ENCODE data around the gene HMX1.

Gene HMX1

DNA sequence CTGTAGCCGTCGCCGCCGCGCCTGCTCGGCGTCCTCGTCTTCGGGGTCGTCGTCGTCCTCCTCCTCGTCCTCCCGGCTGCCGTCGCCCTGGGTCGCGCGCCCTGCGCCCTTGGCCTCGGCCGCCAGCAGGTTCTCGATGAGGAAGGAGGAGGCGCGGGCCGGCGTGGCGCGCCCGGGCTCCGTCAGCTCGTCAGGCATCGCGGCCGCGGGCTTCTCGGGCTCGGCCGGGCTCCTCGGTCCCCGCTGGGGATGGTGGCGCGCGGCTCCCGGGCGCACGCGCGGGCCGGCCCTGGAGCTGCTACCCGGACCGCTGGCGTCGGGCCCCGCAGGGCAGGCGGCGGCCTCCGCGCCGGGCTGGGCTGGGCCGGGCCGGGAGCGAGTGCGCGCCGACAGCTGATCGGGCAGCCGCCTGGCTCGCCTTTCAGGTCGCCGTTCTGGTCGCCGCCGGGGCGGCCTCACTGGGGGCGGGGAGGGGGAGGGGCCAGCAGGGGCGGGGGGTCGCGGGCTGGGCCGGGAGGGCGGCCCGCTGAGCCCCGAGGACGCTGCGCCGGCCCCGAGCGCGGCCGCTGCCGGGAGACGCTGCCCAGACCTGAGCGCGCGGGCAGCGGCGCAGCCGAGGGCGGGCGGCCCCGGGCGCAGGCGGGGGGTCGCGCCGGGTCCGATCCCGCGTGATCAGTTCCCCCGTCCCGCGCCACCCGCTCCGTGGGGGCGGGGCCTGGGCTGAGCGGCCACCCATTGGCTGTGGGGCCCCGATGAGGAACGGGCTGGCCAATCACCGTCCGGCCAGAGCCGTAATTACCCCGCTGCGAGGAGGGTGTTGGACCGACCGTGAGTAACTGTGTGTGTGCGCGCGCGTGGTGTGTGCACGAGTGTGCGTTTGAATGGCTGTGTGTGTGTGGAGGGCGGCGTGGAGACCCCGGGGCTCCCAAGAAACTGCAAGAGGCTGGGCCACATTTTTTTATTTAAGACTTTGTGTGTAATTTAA, at the start of gene HMX1:
Gene HMX1 (minus strand): TSS at position 423 of the 985 bp plus-strand sequence. CDS start 225 bp downstream, at position 198.
- no peak for FAIRE-seq

DNA sequence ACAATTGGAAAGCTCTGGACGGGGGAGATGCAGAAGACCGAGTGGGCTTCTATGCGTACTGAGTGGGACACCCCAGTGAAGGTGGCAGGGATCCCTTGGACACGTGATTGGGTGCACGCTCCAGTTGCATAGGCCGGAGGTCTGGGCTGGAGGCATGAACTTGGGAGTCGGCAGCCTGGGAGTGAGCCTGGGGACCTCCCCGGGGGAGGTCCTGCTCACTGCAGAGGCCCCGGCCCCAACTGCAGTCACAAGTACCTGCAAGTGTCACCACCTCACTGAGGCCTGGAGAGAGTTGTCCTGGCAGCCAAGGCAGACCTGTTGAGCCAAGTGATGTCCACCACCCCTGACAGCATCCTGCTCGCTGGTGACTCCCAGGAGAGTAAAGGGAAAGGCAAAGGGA, 49.3 kb upstream of the HMX1 start:
- FAIRE-seq = no peak

GRCh38 chr4:8920289-8920965, 48.8 kb upstream of the HMX1 start:
- no peak for FAIRE-seq

- no peak for FAIRE-seq
Measured at GRCh38 chr4:8919651-8920288, 48.1 kb upstream of the HMX1 start.

DNA sequence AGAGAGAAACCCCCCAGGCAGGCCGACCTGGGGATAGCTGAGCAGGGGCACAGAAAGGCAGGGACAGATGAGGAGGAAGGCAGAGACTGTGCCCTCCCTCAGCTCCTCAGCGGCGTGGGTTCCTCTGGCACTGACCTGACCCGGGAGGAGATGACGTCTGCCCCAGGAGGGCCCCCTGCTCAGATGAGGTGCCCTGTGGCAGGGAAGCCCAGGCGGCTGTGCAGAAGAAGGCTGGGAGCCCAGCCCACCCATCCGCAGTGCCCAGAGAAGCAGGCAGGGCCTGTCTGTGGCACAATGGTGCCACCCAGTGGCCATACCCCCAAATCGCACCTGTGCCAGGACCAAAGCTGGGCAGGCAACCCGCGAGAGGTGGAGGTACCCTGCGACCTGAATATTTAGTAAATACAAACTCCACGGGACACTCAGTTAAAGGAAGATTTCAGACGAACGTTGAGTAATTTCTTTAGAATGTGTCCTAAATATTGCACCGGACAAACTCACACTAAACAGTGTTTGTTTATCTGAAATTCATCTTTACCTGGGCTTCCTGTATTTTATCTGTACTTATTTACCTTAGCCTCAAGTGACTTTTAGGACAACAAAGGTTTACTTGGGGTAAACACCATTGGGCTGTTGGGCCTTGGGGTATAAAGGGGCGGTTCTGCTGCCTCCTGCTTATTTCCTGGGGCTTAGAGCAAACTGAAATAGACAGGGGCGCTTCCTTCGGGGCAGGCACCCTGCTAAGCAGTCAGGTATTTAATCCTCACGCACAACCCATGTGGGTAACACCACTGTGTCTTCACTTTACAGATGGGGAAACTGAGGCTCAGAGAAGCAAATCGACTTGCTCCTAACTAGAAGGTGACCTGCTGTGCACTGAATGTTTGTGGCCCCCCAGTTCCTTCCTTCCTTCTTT, 46.5 kb upstream of the HMX1 start:
- no peak for FAIRE-seq

DNA sequence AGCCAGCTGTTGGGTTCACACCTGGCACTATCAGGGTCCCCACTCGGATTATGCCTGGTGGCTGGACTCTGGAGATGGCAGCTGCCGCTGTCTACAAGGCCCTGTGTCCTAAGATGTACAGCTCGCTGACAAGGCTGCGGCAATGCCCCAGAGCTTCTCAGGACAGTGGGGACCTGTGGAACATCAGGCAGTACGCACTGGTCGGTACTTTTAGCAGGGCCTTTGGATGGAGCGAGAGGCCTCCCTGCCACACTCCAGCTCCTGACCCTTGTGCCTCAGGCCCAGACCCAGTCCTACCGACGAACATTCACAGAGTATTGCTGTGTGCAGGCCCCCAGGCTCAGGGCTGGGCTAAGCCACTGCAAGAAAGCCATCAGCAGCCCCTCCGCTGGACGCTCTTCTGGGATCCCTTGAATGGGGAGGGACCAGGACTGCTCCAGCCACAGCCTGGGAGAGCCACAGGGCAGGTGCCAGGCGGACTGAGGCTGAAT, 45.7 kb upstream of the HMX1 start:
- FAIRE-seq = no peak

DNA sequence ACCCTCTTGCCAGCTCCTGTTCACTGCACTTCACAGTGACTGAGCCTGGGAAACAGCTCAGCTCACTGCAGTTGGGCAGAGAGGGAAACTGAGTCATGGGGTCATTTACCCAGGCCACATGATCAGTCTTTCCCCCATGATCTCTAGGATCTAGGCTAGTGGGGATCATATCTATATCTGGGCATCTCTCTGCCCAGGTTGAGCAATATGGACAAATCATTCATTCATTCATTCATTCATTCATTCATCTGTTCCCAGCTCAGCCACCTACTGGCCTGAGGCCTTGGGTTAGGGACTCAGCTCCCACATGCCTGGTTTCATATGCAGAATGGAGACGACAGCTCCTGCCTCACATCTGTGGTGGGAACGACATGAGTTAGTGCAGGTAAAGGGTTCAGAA, 45.3 kb upstream of the HMX1 start:
- no peak for FAIRE-seq

DNA sequence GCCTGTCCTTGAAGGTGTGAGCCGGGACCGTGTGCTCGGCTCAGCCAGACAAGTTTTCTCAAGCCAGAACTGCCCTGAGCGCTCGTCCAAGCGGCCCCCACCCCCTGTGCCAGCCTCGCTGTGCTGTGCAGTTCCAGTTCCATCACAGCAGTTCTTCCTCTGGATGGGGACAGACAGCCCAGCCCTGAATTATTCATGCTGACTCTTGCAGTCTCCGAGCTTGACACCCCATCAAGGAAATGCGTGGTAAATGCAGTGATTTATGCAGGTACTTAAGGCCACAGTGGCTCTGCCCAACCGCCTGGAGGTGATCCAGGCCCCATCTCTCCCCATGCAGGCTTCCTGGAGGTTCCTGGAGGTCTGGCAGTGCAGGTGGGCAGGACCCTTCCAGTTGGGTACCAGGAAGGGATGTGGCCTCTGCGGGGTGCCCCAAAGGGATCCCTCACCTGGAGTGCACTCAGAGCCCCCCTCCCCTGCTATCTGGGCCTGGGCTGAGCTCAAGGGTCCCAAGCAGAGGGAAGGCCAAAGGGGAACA, 44.8 kb upstream of the HMX1 start:
- FAIRE-seq = no peak

DNA sequence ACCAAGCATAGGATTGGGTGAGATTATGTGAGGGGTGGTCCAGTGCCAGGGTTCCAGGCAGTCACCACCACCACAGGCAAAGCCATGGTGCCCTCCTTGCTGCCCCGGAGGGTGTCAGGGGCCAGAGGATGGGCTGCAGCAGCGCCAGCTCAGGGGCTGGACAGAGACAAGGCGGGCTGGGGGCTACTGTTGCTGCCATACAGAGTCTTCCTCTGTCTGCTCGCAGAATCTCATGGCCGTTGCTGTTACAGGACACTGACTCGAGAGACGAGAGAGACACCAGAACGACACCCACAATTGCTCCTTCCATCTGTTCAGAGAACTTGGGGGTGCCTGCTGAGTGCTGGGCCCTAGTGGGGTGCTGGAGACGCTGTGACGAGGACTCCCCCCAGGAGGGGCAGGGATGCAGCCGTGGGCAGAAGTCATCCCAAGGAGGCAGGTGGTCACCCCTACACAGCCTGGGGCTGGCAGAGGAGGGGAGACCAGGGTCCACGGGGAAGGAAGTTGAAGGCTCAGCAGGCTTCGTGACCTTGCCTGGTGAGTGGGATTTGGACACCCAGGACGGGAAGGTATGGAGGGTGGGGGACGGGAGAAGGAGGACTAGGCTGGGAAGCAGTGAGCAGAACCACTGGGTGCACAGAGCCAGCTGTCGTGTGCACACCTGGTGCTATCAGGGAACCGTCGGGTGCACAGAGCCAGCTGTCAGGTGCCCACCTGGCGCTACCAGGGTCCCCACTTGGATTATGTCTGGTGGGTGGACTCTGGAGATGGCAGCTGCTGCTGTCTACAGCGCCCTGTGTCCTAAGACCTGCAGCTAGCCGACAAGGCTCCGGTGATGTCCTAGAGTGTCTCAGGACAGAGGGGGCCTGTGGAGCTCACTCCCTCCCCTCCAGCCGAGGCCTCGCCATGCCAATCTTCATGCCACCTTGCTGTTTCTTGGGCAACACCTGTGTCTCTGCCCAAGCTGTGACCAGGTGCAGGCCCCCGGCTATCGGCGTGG, 43.9 kb upstream of the HMX1 start:
- no peak for FAIRE-seq

DNA sequence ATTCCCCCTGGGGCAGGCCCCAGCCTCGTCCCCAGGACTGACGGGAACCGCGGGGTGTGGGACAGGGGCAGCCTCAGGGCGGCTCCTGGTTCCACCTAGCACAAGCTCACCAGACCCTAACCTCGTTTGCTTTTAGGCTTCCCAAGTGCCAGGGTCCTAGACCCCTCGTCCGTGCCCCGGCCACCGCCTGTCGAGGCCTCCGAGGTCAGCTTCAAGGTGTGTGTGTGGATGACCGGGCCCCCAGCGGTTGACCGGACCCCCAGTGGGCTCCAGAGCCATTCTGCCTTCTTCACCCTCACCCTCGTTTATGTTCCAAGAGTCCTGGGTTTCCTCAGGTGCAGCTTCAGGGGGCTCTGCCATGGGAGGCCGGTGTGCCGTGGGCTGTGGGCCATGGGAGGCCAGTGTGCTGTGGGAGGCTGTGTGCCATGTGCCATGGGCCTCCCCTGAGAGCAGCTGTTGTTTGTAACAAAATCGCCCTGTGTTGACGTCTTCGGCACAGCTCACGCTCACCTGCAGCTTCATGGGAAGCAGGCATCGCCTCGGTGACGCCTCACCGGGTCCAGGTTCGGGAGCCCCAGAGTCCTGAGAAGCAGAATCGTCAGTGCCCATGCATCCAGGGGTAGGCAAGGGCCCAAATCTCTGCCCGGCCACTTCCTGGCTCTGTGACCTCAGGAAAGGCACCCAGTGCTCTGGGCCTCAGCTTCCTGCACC, 43.0 kb upstream of the HMX1 start:
- no peak for FAIRE-seq

- FAIRE-seq = no peak
Measured at GRCh38 chr4:8913858-8914460, 42.3 kb upstream of the HMX1 start.

DNA sequence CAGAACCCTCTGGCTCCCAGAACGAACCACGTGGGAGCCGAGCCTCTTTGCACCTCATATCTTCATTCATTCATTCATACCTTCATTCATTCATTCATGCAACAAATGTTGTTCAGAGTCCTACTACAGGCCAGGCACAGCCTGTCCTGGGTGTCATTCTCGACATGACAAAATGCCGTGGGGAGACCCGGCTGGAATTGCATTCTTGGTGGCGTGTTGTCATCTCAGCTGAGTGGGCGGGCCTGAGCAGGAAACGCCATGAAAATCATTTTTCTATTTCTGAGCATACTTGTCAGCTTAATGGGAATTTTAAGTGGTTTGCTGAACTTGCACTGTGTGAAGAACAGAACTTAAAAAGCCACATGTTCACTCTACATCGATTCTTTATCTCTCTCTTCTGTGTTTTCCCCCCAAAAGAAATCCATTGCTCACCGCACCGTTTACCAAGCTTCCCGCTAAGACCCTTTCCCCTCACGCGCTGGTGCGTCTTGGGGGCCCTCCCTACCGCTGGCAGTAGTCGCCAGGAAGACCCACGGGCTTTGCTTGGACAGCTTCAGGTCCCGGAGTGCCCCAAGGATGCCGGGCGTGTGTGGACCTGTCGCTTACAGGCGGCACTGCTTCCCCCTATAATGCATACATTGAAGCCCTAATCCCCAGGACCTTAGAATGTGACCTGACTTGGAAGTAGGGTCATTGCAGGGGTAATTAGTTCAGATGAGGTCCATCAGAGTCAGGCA, 41.6 kb upstream of the HMX1 start:
- no peak for FAIRE-seq

DNA sequence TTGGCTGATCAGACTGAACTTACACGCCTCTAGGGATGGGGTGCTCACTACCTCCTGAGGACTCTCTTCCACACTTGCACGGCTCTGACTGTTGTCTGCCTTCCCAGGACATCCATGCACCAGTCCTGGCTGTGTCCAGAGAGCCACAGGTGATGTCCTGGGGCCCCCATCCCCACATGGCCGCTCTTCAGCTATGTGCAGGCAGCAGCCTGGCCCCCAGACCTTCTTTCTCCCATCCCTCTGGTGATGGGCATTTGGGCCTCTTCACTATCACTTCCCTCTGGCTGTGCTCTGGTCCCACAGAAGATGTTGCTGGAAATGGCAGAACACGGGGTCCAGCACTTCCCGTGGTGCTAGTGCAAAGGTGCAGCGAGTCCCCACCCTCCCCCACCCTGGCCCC, 40.9 kb upstream of the HMX1 start:
- no peak for FAIRE-seq

GRCh38 chr4:8912089-8912455, 40.4 kb upstream of the HMX1 start:
- FAIRE-seq = no peak

DNA sequence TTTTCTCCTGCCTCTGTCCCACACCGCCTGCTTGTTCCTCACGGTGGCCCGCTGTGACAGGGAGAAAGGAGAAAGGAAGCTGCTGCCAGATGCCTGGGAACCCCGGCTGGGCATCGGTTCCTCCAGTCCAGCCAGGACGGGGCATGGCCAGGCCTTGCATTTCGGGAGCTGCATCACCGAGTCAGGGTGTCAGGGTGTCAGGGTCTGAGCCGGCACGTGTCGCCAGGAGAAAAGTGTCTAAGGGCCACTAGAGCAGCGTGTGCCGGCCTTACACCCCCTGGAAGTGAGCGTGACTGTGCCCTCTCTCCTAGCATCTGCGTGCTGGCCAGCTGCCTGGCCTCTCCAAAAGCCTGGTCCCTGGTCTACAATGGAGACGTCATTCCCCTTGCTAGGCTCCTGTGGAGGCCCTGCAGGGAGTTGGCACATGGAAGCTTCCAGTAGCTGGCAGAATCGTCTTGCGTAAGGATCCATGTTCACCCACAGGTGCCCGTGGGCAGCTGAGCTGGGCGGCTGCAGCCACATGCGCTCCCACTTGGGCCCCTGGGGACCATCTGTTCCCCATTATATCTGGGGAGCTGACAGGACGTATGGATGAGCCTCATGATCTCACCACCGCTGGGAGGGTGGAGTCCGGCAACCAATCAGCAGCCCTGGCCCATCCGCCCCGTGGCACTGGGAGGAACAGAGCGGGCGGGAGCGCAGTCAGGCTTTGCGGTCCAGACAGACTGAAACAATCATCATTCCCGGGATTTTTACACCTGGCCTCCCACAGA, 39.9 kb upstream of the HMX1 start:
- FAIRE-seq = no peak

DNA sequence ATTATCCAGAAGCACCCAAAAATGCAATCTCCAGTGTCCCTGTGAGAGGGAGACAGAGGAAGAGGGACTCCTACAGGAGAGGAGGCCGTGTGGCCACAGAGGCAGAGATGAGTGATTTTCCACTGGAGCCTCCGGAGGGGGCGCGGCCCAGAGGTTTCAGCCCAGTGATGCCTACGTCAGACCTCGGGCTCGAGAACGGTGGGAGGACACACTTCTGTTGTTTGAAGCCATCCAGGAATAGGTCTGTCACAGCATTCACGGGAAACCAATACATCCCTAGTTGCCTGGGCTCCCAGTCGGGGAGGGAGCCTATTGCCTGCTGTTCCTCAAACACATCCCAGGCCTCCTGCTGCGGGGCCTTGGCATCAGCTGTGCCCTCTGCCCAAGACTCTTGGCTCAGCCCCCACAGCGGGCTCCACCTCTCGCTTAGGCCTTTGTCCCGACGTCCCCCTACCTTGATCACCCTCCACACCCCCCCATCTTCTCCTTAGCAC, 39.2 kb upstream of the HMX1 start:
- FAIRE-seq = no peak

- FAIRE-seq = no peak
Measured at GRCh38 chr4:8910100-8910821, 38.6 kb upstream of the HMX1 start.

Measured in islet of Langerhans (tissue), 1 donor.